PC-3 (cell line): Measurements from ENCODE around the gene SGMS1.

Source experiments
- EZH2 ChIP-seq: fragments of 300-600 bp; sonication (generic); IDR thresholded peaks from one replicate; pipeline ENCODE4 v1.6.1; 2017; ENCODE audit warnings: antibody characterized with exemption, mild to moderate bottlenecking, low read length; ENCODE audit not compliant: unreplicated experiment
- TF ChIP-seq, protein P1 (sequence below): fragments of 300-600 bp; sonication (generic); conservative IDR thresholded peaks from 2 replicates; pipeline ENCODE4 v1.5.1; 2017; ENCODE audit warnings: antibody characterized with exemption, low read depth, mild to moderate bottlenecking, low read length

DNA sequence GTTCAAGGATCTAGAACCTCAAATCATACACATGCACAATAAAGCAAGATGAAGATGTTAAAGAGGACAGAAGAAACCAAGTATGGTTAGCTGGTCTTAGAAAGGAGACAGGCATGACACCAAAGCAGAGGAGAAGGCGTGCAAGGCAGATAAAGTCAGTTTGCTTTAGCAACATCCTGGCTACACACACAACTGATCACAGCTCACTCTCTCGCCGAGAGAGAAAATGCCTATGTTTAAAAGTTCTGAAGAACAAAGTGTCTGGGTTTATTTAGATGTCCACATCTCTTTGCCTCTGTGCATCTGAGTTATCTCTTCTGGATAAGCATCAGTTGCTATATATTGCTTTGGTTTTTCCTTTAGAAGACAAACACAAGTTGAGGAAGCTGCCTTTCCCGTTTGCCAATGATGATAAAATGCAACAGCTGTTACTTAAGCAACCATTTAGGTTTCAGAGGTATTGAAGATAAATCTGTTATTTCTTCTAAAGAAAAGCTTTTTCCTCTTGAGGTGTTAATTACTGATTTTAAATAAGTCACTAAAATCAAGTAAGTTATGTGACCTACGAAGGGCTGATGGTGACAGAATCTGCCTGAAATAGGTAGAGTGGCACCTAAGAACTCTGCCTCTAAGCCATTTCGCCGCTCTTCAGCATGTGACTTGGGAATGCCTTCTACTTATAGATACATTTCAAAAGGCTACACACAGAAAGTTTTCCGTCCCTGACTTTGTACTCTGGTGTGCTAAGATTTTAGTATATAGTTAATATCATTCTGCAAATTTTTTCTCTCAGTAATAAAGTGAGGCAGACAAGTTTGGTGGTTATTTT lies 226.2 kb downstream of the SGMS1 start:
- no peak for TF ChIP-seq EZH2
- TF ChIP-seq, protein P1, sequence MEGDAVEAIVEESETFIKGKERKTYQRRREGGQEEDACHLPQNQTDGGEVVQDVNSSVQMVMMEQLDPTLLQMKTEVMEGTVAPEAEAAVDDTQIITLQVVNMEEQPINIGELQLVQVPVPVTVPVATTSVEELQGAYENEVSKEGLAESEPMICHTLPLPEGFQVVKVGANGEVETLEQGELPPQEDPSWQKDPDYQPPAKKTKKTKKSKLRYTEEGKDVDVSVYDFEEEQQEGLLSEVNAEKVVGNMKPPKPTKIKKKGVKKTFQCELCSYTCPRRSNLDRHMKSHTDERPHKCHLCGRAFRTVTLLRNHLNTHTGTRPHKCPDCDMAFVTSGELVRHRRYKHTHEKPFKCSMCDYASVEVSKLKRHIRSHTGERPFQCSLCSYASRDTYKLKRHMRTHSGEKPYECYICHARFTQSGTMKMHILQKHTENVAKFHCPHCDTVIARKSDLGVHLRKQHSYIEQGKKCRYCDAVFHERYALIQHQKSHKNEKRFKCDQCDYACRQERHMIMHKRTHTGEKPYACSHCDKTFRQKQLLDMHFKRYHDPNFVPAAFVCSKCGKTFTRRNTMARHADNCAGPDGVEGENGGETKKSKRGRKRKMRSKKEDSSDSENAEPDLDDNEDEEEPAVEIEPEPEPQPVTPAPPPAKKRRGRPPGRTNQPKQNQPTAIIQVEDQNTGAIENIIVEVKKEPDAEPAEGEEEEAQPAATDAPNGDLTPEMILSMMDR: no peak
